Omental fat pad (tissue), 4 donors: ENCODE data around the gene SPATA17. TPM values are rescaled to one million over a fixed set of nuclear protein-coding genes. Genes with fewer than 3 reads are reported as not detected.

ENCODE experiments used
- ATAC-seq: fragments of 150-250 bp; one replicate; pipeline ENCODE4 v1.9.1; 2016; ENCODE audit warnings: mild to moderate bottlenecking, moderate library complexity; ENCODE audit not compliant: low FRiP score
- DNase-seq: peaks from one replicate; pipeline ENCODE4 v3.0.0-alpha.2; 2019; ENCODE audit warnings: low spot score
- total RNA-seq, 4 donors: library from RNA; depleted of rRNA; stranded (reverse); fragments of >200 nt; gene quantifications; one replicate each; pipeline ENCODE4 v1.1.0, GENCODE V29; 2016
- TF ChIP-seq, protein P1 (sequence below), 3 donors: fragments of 450-650 bp; IDR thresholded peaks; one replicate each; pipeline ENCODE4 v1.5.1; 2016 to 2017; ENCODE audit warnings: antibody characterized with exemption in 3 of 3, mild to moderate bottlenecking in 3 of 3, moderate library complexity in 2 of 3

Gene SPATA17
- total RNA-seq, 4 donors from 2014 or later: 0.37 TPM; not detected in 3

- TF ChIP-seq, protein P1, sequence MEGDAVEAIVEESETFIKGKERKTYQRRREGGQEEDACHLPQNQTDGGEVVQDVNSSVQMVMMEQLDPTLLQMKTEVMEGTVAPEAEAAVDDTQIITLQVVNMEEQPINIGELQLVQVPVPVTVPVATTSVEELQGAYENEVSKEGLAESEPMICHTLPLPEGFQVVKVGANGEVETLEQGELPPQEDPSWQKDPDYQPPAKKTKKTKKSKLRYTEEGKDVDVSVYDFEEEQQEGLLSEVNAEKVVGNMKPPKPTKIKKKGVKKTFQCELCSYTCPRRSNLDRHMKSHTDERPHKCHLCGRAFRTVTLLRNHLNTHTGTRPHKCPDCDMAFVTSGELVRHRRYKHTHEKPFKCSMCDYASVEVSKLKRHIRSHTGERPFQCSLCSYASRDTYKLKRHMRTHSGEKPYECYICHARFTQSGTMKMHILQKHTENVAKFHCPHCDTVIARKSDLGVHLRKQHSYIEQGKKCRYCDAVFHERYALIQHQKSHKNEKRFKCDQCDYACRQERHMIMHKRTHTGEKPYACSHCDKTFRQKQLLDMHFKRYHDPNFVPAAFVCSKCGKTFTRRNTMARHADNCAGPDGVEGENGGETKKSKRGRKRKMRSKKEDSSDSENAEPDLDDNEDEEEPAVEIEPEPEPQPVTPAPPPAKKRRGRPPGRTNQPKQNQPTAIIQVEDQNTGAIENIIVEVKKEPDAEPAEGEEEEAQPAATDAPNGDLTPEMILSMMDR (IDR thresholded peaks at IDR 0.05): no peak
- DNase-seq: no peak
- no peak for ATAC-seq
Measured at GRCh38 chr1:217717959-217718358, 86.8 kb downstream of the SPATA17 start.

GRCh38 chr1:217718873-217719272 is 87.7 kb downstream of the SPATA17 start:
- TF ChIP-seq, protein P1 (IDR thresholded peaks at IDR 0.05): no peak

GRCh38 chr1:217721692-217722091 is 90.5 kb downstream of the SPATA17 start:
- ATAC-seq (no peak), DNase-seq (no peak)
- TF ChIP-seq, protein P1 (IDR thresholded peaks at IDR 0.05): no peak

More at GRCh38 chr1:217718873-217719272, 87.7 kb downstream of the SPATA17 start:
- no peak for DNase-seq
- ATAC-seq: no peak

DNA sequence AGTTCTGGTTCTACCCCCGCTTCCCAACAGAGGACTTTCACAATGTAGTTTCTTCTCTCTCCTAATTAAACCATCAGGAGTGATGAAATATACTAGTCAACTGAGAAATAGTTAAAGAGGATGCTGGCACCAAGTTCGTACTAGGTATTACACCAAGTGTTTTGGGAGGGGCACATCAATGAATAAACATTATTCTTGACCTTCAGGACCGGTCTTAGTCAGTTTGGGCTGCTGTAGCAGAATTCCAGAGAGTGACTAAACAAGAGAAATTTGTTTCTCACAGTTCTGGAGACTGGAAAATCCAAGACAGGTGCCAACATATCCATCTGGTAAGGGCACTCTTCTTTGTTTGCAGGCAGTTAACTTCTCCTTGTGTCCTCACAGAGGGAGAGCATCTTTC is 103.8 kb downstream of the SPATA17 start:
- ATAC-seq (no peak), DNase-seq (no peak)
- TF ChIP-seq, protein P1 (IDR thresholded peaks at IDR 0.05): no peak

GRCh38 chr1:217747156-217747769 is 116.1 kb downstream of the SPATA17 start:
- ATAC-seq: no peak
- no peak for DNase-seq

GRCh38 chr1:217769768-217770167 is 138.6 kb downstream of the SPATA17 start:
- TF ChIP-seq, protein P1 (IDR thresholded peaks at IDR 0.05): no peak
- DNase-seq (no peak), ATAC-seq (no peak)

More at GRCh38 chr1:217747156-217747769, 116.1 kb downstream of the SPATA17 start:
- TF ChIP-seq, protein P1 (IDR thresholded peaks at IDR 0.05): no peak

GRCh38 chr1:217770918-217771317 is 139.8 kb downstream of the SPATA17 start:
- TF ChIP-seq, protein P1 (IDR thresholded peaks at IDR 0.05): no peak
- no peak for ATAC-seq
- no peak for DNase-seq
